ENCODE measurements around the gene ABHD14A.

DNA sequence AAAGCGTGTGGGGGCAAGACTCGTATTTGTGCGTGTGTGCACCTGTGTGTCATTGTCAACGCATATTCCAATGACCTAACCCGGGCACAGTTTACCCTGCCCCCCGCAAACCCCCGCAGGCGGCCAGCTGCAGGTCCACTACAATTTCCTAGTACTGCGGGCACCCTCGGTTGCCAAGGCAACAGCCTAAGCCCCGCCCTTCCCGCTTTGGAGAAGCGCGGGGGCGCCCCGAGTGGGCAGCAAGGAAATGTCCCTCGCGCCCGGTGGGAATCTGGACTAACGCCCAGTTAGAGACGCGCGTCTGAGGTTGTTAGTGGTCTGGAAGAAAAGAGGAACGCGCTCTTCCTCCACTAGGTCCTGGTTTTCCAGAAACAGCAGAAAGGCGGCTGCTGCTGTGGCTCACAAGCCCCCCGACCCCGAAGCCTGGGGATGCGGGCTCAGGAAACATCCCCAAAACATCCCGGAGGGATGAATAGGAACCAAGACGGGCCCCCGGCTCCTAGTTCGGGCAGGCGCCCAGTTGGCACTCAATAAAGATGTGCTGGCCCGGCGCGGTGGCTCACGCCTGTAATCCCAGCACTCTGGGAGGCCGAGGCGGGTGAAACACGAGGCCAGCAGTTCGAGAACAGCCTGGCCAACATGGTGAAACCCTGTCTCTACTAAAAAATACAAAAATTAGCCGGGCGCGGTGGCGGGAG lies 1.1 kb downstream of the ABHD14A start:
- TF ChIP-seq, protein P1, sequence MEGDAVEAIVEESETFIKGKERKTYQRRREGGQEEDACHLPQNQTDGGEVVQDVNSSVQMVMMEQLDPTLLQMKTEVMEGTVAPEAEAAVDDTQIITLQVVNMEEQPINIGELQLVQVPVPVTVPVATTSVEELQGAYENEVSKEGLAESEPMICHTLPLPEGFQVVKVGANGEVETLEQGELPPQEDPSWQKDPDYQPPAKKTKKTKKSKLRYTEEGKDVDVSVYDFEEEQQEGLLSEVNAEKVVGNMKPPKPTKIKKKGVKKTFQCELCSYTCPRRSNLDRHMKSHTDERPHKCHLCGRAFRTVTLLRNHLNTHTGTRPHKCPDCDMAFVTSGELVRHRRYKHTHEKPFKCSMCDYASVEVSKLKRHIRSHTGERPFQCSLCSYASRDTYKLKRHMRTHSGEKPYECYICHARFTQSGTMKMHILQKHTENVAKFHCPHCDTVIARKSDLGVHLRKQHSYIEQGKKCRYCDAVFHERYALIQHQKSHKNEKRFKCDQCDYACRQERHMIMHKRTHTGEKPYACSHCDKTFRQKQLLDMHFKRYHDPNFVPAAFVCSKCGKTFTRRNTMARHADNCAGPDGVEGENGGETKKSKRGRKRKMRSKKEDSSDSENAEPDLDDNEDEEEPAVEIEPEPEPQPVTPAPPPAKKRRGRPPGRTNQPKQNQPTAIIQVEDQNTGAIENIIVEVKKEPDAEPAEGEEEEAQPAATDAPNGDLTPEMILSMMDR (optimal IDR thresholded peaks at IDR 0.05 in 1 of 3, IDR thresholded peaks at IDR 0.05 in 1 of 3, conservative IDR thresholded peaks at IDR 0.05 in 1 of 3; ENCODE audit: extremely low read depth in 1 of 3, insufficient read depth in 2 of 3, low read length in 3 of 3), result no peak
- no peak for TF ChIP-seq EZH2 (IDR thresholded peaks at IDR 0.05; ENCODE audit: low read length)

All from keratinocyte (primary cell).